ENCODE results near the gene GTF2A1.

Gene GTF2A1

GRCh38 chr14:81138429-81138828 is 82.3 kb downstream of the GTF2A1 start:
- Histone ChIP-seq H2AFZ (ENCODE audit: low read length) (no peak overlapping the region), H3K36me3 (replicated peaks in 1 of 2; ENCODE audit: control insufficient read depth in 2 of 2, insufficient read depth in 2 of 2, low read length in 2 of 2) (no peaks in the 10 kb centered on the region), H2BK120ac (ENCODE audit: low read depth, low read length) (no peak overlapping the region), H2AK5ac (ENCODE audit: low read depth, low read length) (no peak overlapping the region), H3K27me3 (ENCODE audit: control insufficient read depth in 3 of 3, insufficient read depth in 3 of 3, low read depth in 1 of 3, low read length in 3 of 3) (no peaks in the 10 kb centered on the region), H3K4me1 (ENCODE audit: control insufficient read depth in 2 of 2, insufficient read depth in 1 of 2, low read depth in 1 of 2, low read length in 2 of 2) (no peaks in the 10 kb centered on the region), H3K4me2 (ENCODE audit: insufficient read depth, low read length, poor library complexity, severe bottlenecking) (no peak overlapping the region), H3K18ac (ENCODE audit: low read length) (no peak overlapping the region), H3K9me3 (replicated peaks in 1 of 2; ENCODE audit: control insufficient read depth in 2 of 2, insufficient read depth in 1 of 2, low read depth in 1 of 2, low read length in 2 of 2) (no peaks in the 10 kb centered on the region), H3K23ac (ENCODE audit: low read depth, low read length, poor library complexity) (no peak overlapping the region), H3K27ac (replicated peaks; ENCODE audit: low read length) (no peak overlapping the region), H4K91ac (ENCODE audit: low read depth, low read length, poor library complexity) (no peak overlapping the region), H4K8ac (ENCODE audit: low read depth, low read length) (no peak overlapping the region), H3K79me1 (ENCODE audit: low read depth, low read length) (no peaks in the 10 kb centered on the region), H2BK12ac (ENCODE audit: low read length) (no peak overlapping the region), H2BK5ac (ENCODE audit: low read length) (no peak overlapping the region), H3K4me3 (ENCODE audit: low read length in 2 of 2) (no peak overlapping the region), H3K4ac (ENCODE audit: low read length) (no peak overlapping the region), H2BK15ac (ENCODE audit: low read length) (no peak overlapping the region), H3K14ac (ENCODE audit: low read length) (no peak overlapping the region), H3K9ac (ENCODE audit: low read depth, low read length, poor library complexity) (no peak overlapping the region)
- no peak for DNase-seq (ENCODE audit: low spot score)
- no CpG with 5 or more reads among the region's 6 CpGs for WGBS, 2 donors (ENCODE audit: extremely low coverage in 2 of 2, insufficient read length in 2 of 2, insufficient replicate concordance in 1 of 2)

GRCh38 chr14:81137316-81137715 is 83.4 kb downstream of the GTF2A1 start:
- Histone ChIP-seq H3K27ac (replicated peaks; ENCODE audit: low read length) (no peak overlapping the region), H3K4me3 (ENCODE audit: low read length in 2 of 2) (no peak overlapping the region), H3K4me1 (ENCODE audit: control insufficient read depth in 2 of 2, insufficient read depth in 1 of 2, low read depth in 1 of 2, low read length in 2 of 2) (no peaks in the 10 kb centered on the region), H3K18ac (ENCODE audit: low read length) (no peak overlapping the region), H3K27me3 (ENCODE audit: control insufficient read depth in 3 of 3, insufficient read depth in 3 of 3, low read depth in 1 of 3, low read length in 3 of 3) (peaks cover 0 to 3% (median 0%) of the 10 kb centered on the region in 3 experiments), H4K8ac (ENCODE audit: low read depth, low read length) (no peak overlapping the region), H3K23ac (ENCODE audit: low read depth, low read length, poor library complexity) (no peak overlapping the region), H2BK120ac (ENCODE audit: low read depth, low read length) (no peak overlapping the region), H3K79me1 (ENCODE audit: low read depth, low read length) (no peaks in the 10 kb centered on the region), H3K9me3 (replicated peaks in 1 of 2; ENCODE audit: control insufficient read depth in 2 of 2, insufficient read depth in 1 of 2, low read depth in 1 of 2, low read length in 2 of 2) (no peaks in the 10 kb centered on the region), H3K36me3 (replicated peaks in 1 of 2; ENCODE audit: control insufficient read depth in 2 of 2, insufficient read depth in 2 of 2, low read length in 2 of 2) (no peaks in the 10 kb centered on the region), H2AFZ (ENCODE audit: low read length) (no peak overlapping the region), H2BK5ac (ENCODE audit: low read length) (no peak overlapping the region), H3K4me2 (ENCODE audit: insufficient read depth, low read length, poor library complexity, severe bottlenecking) (no peak overlapping the region), H3K14ac (ENCODE audit: low read length) (no peak overlapping the region), H2AK5ac (ENCODE audit: low read depth, low read length) (no peak overlapping the region), H2BK15ac (ENCODE audit: low read length) (no peak overlapping the region), H4K91ac (ENCODE audit: low read depth, low read length, poor library complexity) (no peak overlapping the region), H2BK12ac (ENCODE audit: low read length) (no peak overlapping the region), H3K4ac (ENCODE audit: low read length) (no peak overlapping the region), H3K9ac (ENCODE audit: low read depth, low read length, poor library complexity) (no peak overlapping the region)
- WGBS, 2 donors (ENCODE audit: extremely low coverage in 2 of 2, insufficient read length in 2 of 2, insufficient replicate concordance in 1 of 2): no CpG with 5 or more reads among the region's 2 CpGs
- DNase-seq (ENCODE audit: low spot score): no peak

- H2BK15ac ChIP-seq (ENCODE audit: low read length): no peak overlapping the region
- no peak overlapping the region for H3K4me3 ChIP-seq (ENCODE audit: low read length in 2 of 2)
- no peaks in the 10 kb centered on the region for H3K36me3 ChIP-seq (replicated peaks in 1 of 2; ENCODE audit: control insufficient read depth in 2 of 2, insufficient read depth in 2 of 2, low read length in 2 of 2)
- H3K79me1 ChIP-seq (ENCODE audit: low read depth, low read length): no peaks in the 10 kb centered on the region
- no peak overlapping the region for H3K23ac ChIP-seq (ENCODE audit: low read depth, low read length, poor library complexity)
- H2BK12ac ChIP-seq (ENCODE audit: low read length): no peak overlapping the region
- no peak overlapping the region for H2AK5ac ChIP-seq (ENCODE audit: low read depth, low read length)
- no peak overlapping the region for H2BK5ac ChIP-seq (ENCODE audit: low read length)
- no peak for DNase-seq (ENCODE audit: low spot score)
- no peak overlapping the region for H2BK120ac ChIP-seq (ENCODE audit: low read depth, low read length)
- H3K18ac ChIP-seq (ENCODE audit: low read length): no peak overlapping the region
- no peak overlapping the region for H3K9ac ChIP-seq (ENCODE audit: low read depth, low read length, poor library complexity)
- no peak overlapping the region for H3K14ac ChIP-seq (ENCODE audit: low read length)
- WGBS, 2 donors (ENCODE audit: extremely low coverage in 2 of 2, insufficient read length in 2 of 2, insufficient replicate concordance in 1 of 2): no CpG with 5 or more reads among the region's 2 CpGs
- H4K91ac ChIP-seq (ENCODE audit: low read depth, low read length, poor library complexity): no peak overlapping the region
- H3K9me3 ChIP-seq (replicated peaks in 1 of 2; ENCODE audit: control insufficient read depth in 2 of 2, insufficient read depth in 1 of 2, low read depth in 1 of 2, low read length in 2 of 2): no peaks in the 10 kb centered on the region
- no peak overlapping the region for H4K8ac ChIP-seq (ENCODE audit: low read depth, low read length)
- H3K4me1 ChIP-seq (ENCODE audit: control insufficient read depth in 2 of 2, insufficient read depth in 1 of 2, low read depth in 1 of 2, low read length in 2 of 2): no peaks in the 10 kb centered on the region
- H3K4ac ChIP-seq (ENCODE audit: low read length): no peak overlapping the region
- no peak overlapping the region for H2AFZ ChIP-seq (ENCODE audit: low read length)
- H3K27ac ChIP-seq (replicated peaks; ENCODE audit: low read length): no peak overlapping the region
- peaks cover 0 to 3% (median 0%) of the 10 kb centered on the region in 3 experiments for H3K27me3 ChIP-seq (ENCODE audit: control insufficient read depth in 3 of 3, insufficient read depth in 3 of 3, low read depth in 1 of 3, low read length in 3 of 3)
- H3K4me2 ChIP-seq (ENCODE audit: insufficient read depth, low read length, poor library complexity, severe bottlenecking): no peak overlapping the region
Observed at GRCh38 chr14:81133400-81133799, 87.4 kb downstream of the GTF2A1 start.

GRCh38 chr14:81132468-81132867 is 88.3 kb downstream of the GTF2A1 start:
- no peaks in the 10 kb centered on the region for H3K36me3 ChIP-seq (replicated peaks in 1 of 2; ENCODE audit: control insufficient read depth in 2 of 2, insufficient read depth in 2 of 2, low read length in 2 of 2)

More at GRCh38 chr14:81132468-81132867, 88.3 kb downstream of the GTF2A1 start:
- Histone ChIP-seq H3K9me3 (replicated peaks in 1 of 2; ENCODE audit: control insufficient read depth in 2 of 2, insufficient read depth in 1 of 2, low read depth in 1 of 2, low read length in 2 of 2) (no peaks in the 10 kb centered on the region), H3K27ac (replicated peaks; ENCODE audit: low read length) (no peak overlapping the region), H3K18ac (ENCODE audit: low read length) (no peak overlapping the region), H3K4me3 (ENCODE audit: low read length in 2 of 2) (no peak overlapping the region), H3K79me1 (ENCODE audit: low read depth, low read length) (no peaks in the 10 kb centered on the region), H4K91ac (ENCODE audit: low read depth, low read length, poor library complexity) (no peak overlapping the region), H3K4me2 (ENCODE audit: insufficient read depth, low read length, poor library complexity, severe bottlenecking) (no peak overlapping the region), H2AFZ (ENCODE audit: low read length) (no peak overlapping the region), H2BK5ac (ENCODE audit: low read length) (no peak overlapping the region), H3K14ac (ENCODE audit: low read length) (no peak overlapping the region), H2BK12ac (ENCODE audit: low read length) (no peak overlapping the region), H3K9ac (ENCODE audit: low read depth, low read length, poor library complexity) (no peak overlapping the region), H3K4ac (ENCODE audit: low read length) (no peak overlapping the region), H2AK5ac (ENCODE audit: low read depth, low read length) (no peak overlapping the region), H3K27me3 (ENCODE audit: control insufficient read depth in 3 of 3, insufficient read depth in 3 of 3, low read depth in 1 of 3, low read length in 3 of 3) (peaks cover 0 to 3% (median 0%) of the 10 kb centered on the region in 3 experiments), H4K8ac (ENCODE audit: low read depth, low read length) (no peak overlapping the region), H3K23ac (ENCODE audit: low read depth, low read length, poor library complexity) (no peak overlapping the region), H3K4me1 (ENCODE audit: control insufficient read depth in 2 of 2, insufficient read depth in 1 of 2, low read depth in 1 of 2, low read length in 2 of 2) (no peaks in the 10 kb centered on the region), H2BK15ac (ENCODE audit: low read length) (no peak overlapping the region), H2BK120ac (ENCODE audit: low read depth, low read length) (no peak overlapping the region)
- no CpG with 5 or more reads among the region's 3 CpGs for WGBS, 2 donors (ENCODE audit: extremely low coverage in 2 of 2, insufficient read length in 2 of 2, insufficient replicate concordance in 1 of 2)
- DNase-seq (ENCODE audit: low spot score): no peak

Data from neuronal stem cell (in vitro differentiated cells).